ENCODE results near the gene RASL10B.

The RASL10B gene

GRCh38 chr17:35723735-35724134 is 7.7 kb upstream of the RASL10B start:
- DNase-seq = no peak

GRCh38 chr17:35725058-35725457 is 6.4 kb upstream of the RASL10B start:
- no peak for DNase-seq

GRCh38 chr17:35725802-35726126 is 5.7 kb upstream of the RASL10B start:
- DNase-seq = no peak

GRCh38 chr17:35726127-35726952 is 5.1 kb upstream of the RASL10B start:
- DNase-seq = no peak

- no peak for DNase-seq
Measured at GRCh38 chr17:35726953-35727460, 4.4 kb upstream of the RASL10B start.

GRCh38 chr17:35727635-35728034 is 3.8 kb upstream of the RASL10B start:
- DNase-seq = no peak

GRCh38 chr17:35728551-35728950 is 2.9 kb upstream of the RASL10B start:
- no peak for DNase-seq

GRCh38 chr17:35729405-35729833 is 2.0 kb upstream of the RASL10B start:
- no peak for DNase-seq

- no peak for DNase-seq
Measured at GRCh38 chr17:35730400-35731005, 936 bp upstream of the RASL10B start.

GRCh38 chr17:35731917-35732805 is 722 bp downstream of the RASL10B start:
- no peak for DNase-seq

GRCh38 chr17:35732806-35733136 is 1.3 kb downstream of the RASL10B start:
- DNase-seq = no peak

GRCh38 chr17:35733366-35733765 is 1.9 kb downstream of the RASL10B start:
- no peak for DNase-seq

GRCh38 chr17:35734396-35734795 is 3.0 kb downstream of the RASL10B start:
- DNase-seq = no peak

GRCh38 chr17:35735036-35735805 is 3.8 kb downstream of the RASL10B start:
- no peak for DNase-seq

GRCh38 chr17:35736236-35736635 is 4.8 kb downstream of the RASL10B start:
- DNase-seq = no peak

GRCh38 chr17:35738519-35739133 is 7.2 kb downstream of the RASL10B start:
- no peak for DNase-seq

GRCh38 chr17:35740216-35740615 is 8.8 kb downstream of the RASL10B start:
- DNase-seq = no peak

GRCh38 chr17:35740997-35741931 is 9.8 kb downstream of the RASL10B start:
- no peak for DNase-seq

- DNase-seq = no peak
Measured at GRCh38 chr17:35742496-35742895, 11.1 kb downstream of the RASL10B start.

GRCh38 chr17:35742896-35743477 is 11.5 kb downstream of the RASL10B start:
- DNase-seq = no peak

Data from NCI-H2029 treated with DMSO at 0.1 percent for 48 hours (cell line).